ENCODE results near the gene HAO2. TPM values are rescaled to one million over a fixed set of nuclear protein-coding genes. Genes with fewer than 3 reads are reported as not detected.

The HAO2 gene
- total and polyA plus RNA-seq, 4 donors, result not detected

GRCh38 chr1:119385650-119386049, 17.1 kb downstream of the HAO2 start:
- H3K9me3 ChIP-seq (ENCODE audit: control insufficient read depth in 4 of 4, insufficient read depth in 3 of 4, low read length in 3 of 4), result no peaks in the 10 kb centered on the region
- H3K27ac ChIP-seq (ENCODE audit: low read depth in 1 of 2, low read length in 1 of 2), result no peak overlapping the region
- DNase-seq (no peak), ATAC-seq (ENCODE audit: insufficient read depth, low FRiP score) (no peak)
- no peak overlapping the region for H3K4me3 ChIP-seq
- H3K36me3 ChIP-seq (ENCODE audit: control insufficient read depth in 4 of 4, insufficient read depth in 4 of 4, low read length in 4 of 4), result no peaks in the 10 kb centered on the region
- no peaks in the 10 kb centered on the region for H3K27me3 ChIP-seq (ENCODE audit: control insufficient read depth in 3 of 3, insufficient read depth in 3 of 3, low read length in 2 of 3)
- H3K9ac ChIP-seq (ENCODE audit: insufficient read depth in 1 of 2, low read length in 2 of 2), result no peak overlapping the region
- no peak for TF ChIP-seq CTCF (IDR thresholded peaks at IDR 0.05; ENCODE audit: control extremely low read depth, extremely low read depth)
- no peaks in the 10 kb centered on the region for H3K4me1 ChIP-seq (ENCODE audit: control insufficient read depth in 5 of 5, insufficient read depth in 5 of 5, low read length in 5 of 5)
- 76 to 94% methylated on average over 1 of the region's 1 CpG for WGBS, 2 donors

GRCh38 chr1:119387858-119388257, 19.3 kb downstream of the HAO2 start:
- H3K9me3 ChIP-seq (ENCODE audit: control insufficient read depth in 4 of 4, insufficient read depth in 3 of 4, low read length in 3 of 4), result no peaks in the 10 kb centered on the region
- H3K27me3 ChIP-seq (ENCODE audit: control insufficient read depth in 3 of 3, insufficient read depth in 3 of 3, low read length in 2 of 3), result no peaks in the 10 kb centered on the region
- ATAC-seq (ENCODE audit: insufficient read depth, low FRiP score) (no peak), DNase-seq (no peak)
- no peak overlapping the region for H3K9ac ChIP-seq (ENCODE audit: insufficient read depth in 1 of 2, low read length in 2 of 2)
- TF ChIP-seq CTCF (IDR thresholded peaks at IDR 0.05; ENCODE audit: control extremely low read depth, extremely low read depth), result no peak
- no peaks in the 10 kb centered on the region for H3K36me3 ChIP-seq (ENCODE audit: control insufficient read depth in 4 of 4, insufficient read depth in 4 of 4, low read length in 4 of 4)
- H3K4me3 ChIP-seq, result no peak overlapping the region
- 23 to 33% methylated on average over 3 of the region's 3 CpGs for WGBS, 2 donors
- no peaks in the 10 kb centered on the region for H3K4me1 ChIP-seq (ENCODE audit: control insufficient read depth in 5 of 5, insufficient read depth in 5 of 5, low read length in 5 of 5)
- no peak overlapping the region for H3K27ac ChIP-seq (ENCODE audit: low read depth in 1 of 2, low read length in 1 of 2)

GRCh38 chr1:119388450-119388849, 19.9 kb downstream of the HAO2 start:
- WGBS, 2 donors, result 60 to 62% methylated on average over 1 of the region's 1 CpG
- H3K27me3 ChIP-seq (ENCODE audit: control insufficient read depth in 3 of 3, insufficient read depth in 3 of 3, low read length in 2 of 3), result no peaks in the 10 kb centered on the region

More at GRCh38 chr1:119388450-119388849, 19.9 kb downstream of the HAO2 start:
- no peak for TF ChIP-seq CTCF (IDR thresholded peaks at IDR 0.05; ENCODE audit: control extremely low read depth, extremely low read depth)
- Histone ChIP-seq H3K9me3 (ENCODE audit: control insufficient read depth in 4 of 4, insufficient read depth in 3 of 4, low read length in 3 of 4) (no peaks in the 10 kb centered on the region), H3K4me1 (ENCODE audit: control insufficient read depth in 5 of 5, insufficient read depth in 5 of 5, low read length in 5 of 5) (no peaks in the 10 kb centered on the region), H3K4me3 (no peak overlapping the region), H3K27ac (ENCODE audit: low read depth in 1 of 2, low read length in 1 of 2) (no peak overlapping the region), H3K36me3 (ENCODE audit: control insufficient read depth in 4 of 4, insufficient read depth in 4 of 4, low read length in 4 of 4) (no peaks in the 10 kb centered on the region), H3K9ac (ENCODE audit: insufficient read depth in 1 of 2, low read length in 2 of 2) (no peak overlapping the region)
- no peak for ATAC-seq (ENCODE audit: insufficient read depth, low FRiP score)
- no peak for DNase-seq
